HTR-8/SVneo (cell line): ENCODE data around the gene KIAA0930.
A peak's percentile ranks its signal among the peaks of the same experiment; 100 is the strongest.
"Not testable (repeated sequence)": the region's sequence is repeated elsewhere in the genome, so short reads cannot be mapped to it uniquely, and the experiment has no call there.

Experiments
- DNase-seq: peaks from one replicate; pipeline ENCODE4 v3.0.0; 2011; ENCODE audit warnings: low spot score, mixed read lengths; ENCODE audit not compliant: insufficient read length
- FAIRE-seq: peaks from 2 replicates; lab custom pipeline; 2011; peaks lifted over from hg19 to GRCh38; lab: Jason Lieb, UNC

The KIAA0930 gene

GRCh38 chr22:45240810-45241631 is at the start of gene KIAA0930:
Gene KIAA0930 (minus strand): TSS chr22:45240894. CDS start chr22:45240703, 191 bp downstream.
- peak; percentile 78 for FAIRE-seq
- peak; percentile 86 for DNase-seq

GRCh38 chr22:45286854-45287551 is 46.3 kb upstream of the KIAA0930 start:
- FAIRE-seq: no peak
- no peak for DNase-seq

- DNase-seq: no peak
- no peak for FAIRE-seq
These were observed 44.8 kb upstream of the KIAA0930 start for GRCh38 chr22:45285263-45286058.

- no peak for FAIRE-seq
- no peak for DNase-seq
These were observed 44.1 kb upstream of the KIAA0930 start, which contains the start of gene UPK3A for GRCh38 chr22:45284705-45285262. Gene UPK3A (plus strand): TSS chr22:45284949. CDS start chr22:45285014, 65 bp downstream.

GRCh38 chr22:45281010-45281409 is 40.3 kb upstream of the KIAA0930 start:
- no peak for DNase-seq
- no peak for FAIRE-seq

GRCh38 chr22:45280587-45280980 is 39.9 kb upstream of the KIAA0930 start:
- no peak for DNase-seq
- FAIRE-seq: no peak

- DNase-seq: no peak
- FAIRE-seq: no peak
These were observed 37.4 kb upstream of the KIAA0930 start for GRCh38 chr22:45278125-45278524.

GRCh38 chr22:45277720-45278119 is 37.0 kb upstream of the KIAA0930 start:
- DNase-seq, FAIRE-seq: not testable (repeated sequence)

- no peak for FAIRE-seq
These were observed 35.9 kb upstream of the KIAA0930 start for GRCh38 chr22:45276507-45277105.

GRCh38 chr22:45273452-45274075 is 32.9 kb upstream of the KIAA0930 start:
- DNase-seq (no peak), FAIRE-seq (no peak)

More at GRCh38 chr22:45276507-45277105, 35.9 kb upstream of the KIAA0930 start:
- no peak for DNase-seq

- DNase-seq: no peak
These were observed 31.8 kb upstream of the KIAA0930 start for GRCh38 chr22:45272498-45272897.

GRCh38 chr22:45271667-45272201 is 31.0 kb upstream of the KIAA0930 start:
- FAIRE-seq (no peak), DNase-seq (no peak)

More at GRCh38 chr22:45272498-45272897, 31.8 kb upstream of the KIAA0930 start:
- no peak for FAIRE-seq

- DNase-seq (no peak), FAIRE-seq (no peak)
These were observed 29.7 kb upstream of the KIAA0930 start for GRCh38 chr22:45270095-45271020.

- FAIRE-seq: no peak
These were observed 28.5 kb upstream of the KIAA0930 start for GRCh38 chr22:45268958-45269844.

GRCh38 chr22:45268167-45268957 is 27.7 kb upstream of the KIAA0930 start:
- no peak for FAIRE-seq

More at GRCh38 chr22:45268958-45269844, 28.5 kb upstream of the KIAA0930 start:
- peak; percentile 58 for DNase-seq

GRCh38 chr22:45265535-45265934 is 24.8 kb upstream of the KIAA0930 start:
- FAIRE-seq: no peak

More at GRCh38 chr22:45268167-45268957, 27.7 kb upstream of the KIAA0930 start:
- DNase-seq: no peak

More at GRCh38 chr22:45265535-45265934, 24.8 kb upstream of the KIAA0930 start:
- DNase-seq: no peak
